Endothelial cell of umbilical vein (primary cell): ENCODE results near the gene GLRA2. TPM values are rescaled to one million over a fixed set of nuclear protein-coding genes. Genes with fewer than 3 reads are reported as not detected.

ENCODE experiments used
- BruUV-seq: library from RNA; stranded (reverse); fragments of 400-500 nt; replicated peaks from 2 replicates; lab custom pipeline; 2021; lab: Mats Ljungman, UMichigan
- CTCF ChIA-PET: fragments of 300-600, 350-600 bp; sonication (Branson Sonifier 250); formaldehyde crosslinking; loops from one replicate; lab custom pipeline; 2021; ENCODE audit warnings: antibody characterized with exemption, inconsistent platforms; lab: Charles Lee
- POLR2A ChIA-PET: fragments of 300-600, 350-600 bp; sonication (Branson Sonifier 250); formaldehyde crosslinking; loops from one replicate; lab custom pipeline; 2021; ENCODE audit warnings: antibody characterized with exemption, inconsistent platforms; lab: Charles Lee
- DNase-seq: peaks from one replicate; pipeline ENCODE4 v3.0.0-alpha.2; 2011; ENCODE audit warnings: low read depth, low spot score
- FAIRE-seq: peaks from 2 replicates; lab custom pipeline; 2011; peaks lifted over from hg19 to GRCh38; lab: Jason Lieb, UNC
- H2AFZ ChIP-seq: 2 replicates; pipeline ENCODE4 v1.6.0; 2012; ENCODE audit warnings: low read depth, low read length, control low read depth, inconsistent platforms
- H3K27ac ChIP-seq: 2 replicates; pipeline ENCODE4 v1.5.1; 2011; ENCODE audit warnings: low read depth, mild to moderate bottlenecking, control low read depth, low read length, moderate library complexity; ENCODE audit not compliant: insufficient read depth
- H3K27me3 ChIP-seq, 2 experiments: 2 replicates each; pipeline versions ENCODE4 v1.6.0 to v1.6.1; 2011; ENCODE audit warnings: low read length in 2 of 2, mixed read lengths in 1 of 2; ENCODE audit not compliant: control insufficient read depth in 2 of 2, insufficient read depth in 2 of 2
- H3K36me3 ChIP-seq, 2 experiments: 2 replicates in 1 of 2; 3 replicates in 1 of 2; pipeline ENCODE4 v1.5.1; 2011; ENCODE audit warnings: low read length in 2 of 2, mild to moderate bottlenecking in 1 of 2, moderate library complexity in 1 of 2; ENCODE audit not compliant: control insufficient read depth in 2 of 2, insufficient read depth in 2 of 2; ENCODE audit errors: extremely low read depth in 1 of 2
- H3K4me1 ChIP-seq: 3 replicates; pipeline ENCODE4 v1.5.1; 2011; ENCODE audit warnings: mild to moderate bottlenecking, low read length; ENCODE audit not compliant: control insufficient read depth, insufficient read depth; ENCODE audit errors: extremely low read depth
- H3K4me2 ChIP-seq: 2 replicates; pipeline ENCODE4 v1.6.1; 2011; ENCODE audit warnings: low read length, control low read depth, mixed read lengths; ENCODE audit not compliant: insufficient read depth
- H3K4me3 ChIP-seq, 3 experiments: fragments of 200-600 bp in 1 of 3; sonication (generic), shearing (Covaris generic) in 1 of 3; replicated peaks in 1 of 3; 2 replicates each; pipeline ENCODE4 v1.5.1; 2011 to 2016; ENCODE audit warnings: control low read depth in 3 of 3, low read length in 3 of 3, mild to moderate bottlenecking in 2 of 3, inconsistent platforms in 1 of 3, low read depth in 1 of 3, moderate library complexity in 1 of 3; ENCODE audit not compliant: insufficient read depth in 1 of 3
- H3K79me2 ChIP-seq: 2 replicates; pipeline ENCODE4 v1.6.0; 2012; ENCODE audit warnings: low read length, inconsistent platforms; ENCODE audit not compliant: control insufficient read depth, insufficient read depth
- H3K9ac ChIP-seq: replicated peaks from 2 replicates; pipeline ENCODE3; 2011; ENCODE audit warnings: low read length, control low read depth; ENCODE audit not compliant: insufficient read depth; ENCODE audit errors: extremely low read depth
- H3K9me1 ChIP-seq: replicated peaks from 3 replicates; pipeline ENCODE4 v1.6.0; 2011; ENCODE audit warnings: mild to moderate bottlenecking, low read length; ENCODE audit not compliant: control insufficient read depth, insufficient read depth; ENCODE audit errors: extremely low read depth
- H3K9me3 ChIP-seq: replicated peaks from 2 replicates; pipeline ENCODE4 v1.5.1; 2012; ENCODE audit warnings: low read length, inconsistent platforms; ENCODE audit not compliant: control insufficient read depth, insufficient read depth
- H4K20me1 ChIP-seq: replicated peaks from 2 replicates; pipeline ENCODE3; 2011; ENCODE audit warnings: mild to moderate bottlenecking, low read length; ENCODE audit not compliant: control insufficient read depth, insufficient read depth; ENCODE audit errors: extremely low read depth
- EZH2 ChIP-seq: IDR thresholded peaks from 2 replicates; pipeline ENCODE4 v1.6.1; 2012; ENCODE audit warnings: borderline replicate concordance, low read depth, mild to moderate bottlenecking, moderate library complexity, low read length, inconsistent platforms; ENCODE audit not compliant: severe bottlenecking
- FOS ChIP-seq: IDR thresholded peaks from 2 replicates; pipeline ENCODE4 v1.6.1; 2011; ENCODE audit warnings: mild to moderate bottlenecking, low read length, moderate library complexity, borderline replicate concordance; ENCODE audit not compliant: insufficient read depth
- GATA2 ChIP-seq: IDR thresholded peaks from 2 replicates; pipeline ENCODE4 v1.7.0; 2011; ENCODE audit warnings: low read depth, mild to moderate bottlenecking, moderate library complexity, mixed read lengths, low read length; ENCODE audit not compliant: insufficient read length, insufficient read depth
- JUN ChIP-seq: IDR thresholded peaks from 2 replicates; pipeline ENCODE4 v1.6.1; 2011; ENCODE audit warnings: borderline replicate concordance, low read depth; ENCODE audit not compliant: insufficient read length, insufficient read depth
- MYC ChIP-seq: IDR thresholded peaks from one replicate; pipeline ENCODE4 v1.6.1; 2011; ENCODE audit warnings: mild to moderate bottlenecking, low read depth, low read length
- POLR2A ChIP-seq: IDR thresholded peaks from 2 replicates; pipeline ENCODE4 v1.6.1; 2012; ENCODE audit warnings: low read depth, mild to moderate bottlenecking, control low read depth, low read length
- POLR2AphosphoS5 ChIP-seq: IDR thresholded peaks from 2 replicates; pipeline ENCODE4 v1.6.1; 2012; ENCODE audit warnings: low read depth, mild to moderate bottlenecking, control low read depth, low read length, moderate library complexity; ENCODE audit not compliant: insufficient read depth
- dilution Hi-C: fragments of 300-500 bp; cut with MboI; formaldehyde crosslinking; loops from one replicate; pipeline ENCODE4 v1.15.0; 2019; ENCODE audit warnings: low sequenced_read_pairs; ENCODE audit not compliant: extremely low pct_ligation_motif_present
- intact Hi-C: fragments of 100-400 bp; cut with micrococcal nuclease; formaldehyde crosslinking; loops from one replicate; pipeline ENCODE4 v1.10.0; 2022
- polyA plus RNA-seq, 4 experiments: library from polyadenylated mRNA; depleted of rRNA in 3 of 4; stranded (reverse) in 3 of 4; unstranded in 1 of 4; fragments of >200 nt; gene quantifications; 2 replicates each; pipeline versions ENCODE4 v1.2.1 to v1.2.3, GENCODE V29; 2011 to 2012; ENCODE audit warnings: missing spikeins in 1 of 4
- total RNA-seq: library from RNA; stranded (reverse); gene quantifications from 2 replicates; pipeline ENCODE4 v1.2.3, GENCODE V29; 2021
- TF ChIP-seq, protein P1 (sequence below), 2 donors: IDR thresholded peaks; 1 replicate in 1 of 2; 2 replicates in 1 of 2; pipeline ENCODE4 v1.5.1; 2011; ENCODE audit warnings: low read length in 2 of 2, mild to moderate bottlenecking in 2 of 2, moderate library complexity in 2 of 2, control low read depth in 1 of 2, inconsistent platforms in 1 of 2, low read depth in 1 of 2; ENCODE audit not compliant: insufficient read depth in 1 of 2; ENCODE audit errors: extremely low read depth in 1 of 2
- TF ChIP-seq, protein P2 (sequence below): IDR thresholded peaks from 2 replicates; pipeline ENCODE4 v1.6.1; 2011; ENCODE audit not compliant: insufficient read depth, insufficient read length

Gene GLRA2
- total and polyA plus RNA-seq, 2 donors (not counting 3 experiments of a cell fraction or from before 2014, with no cell fraction given), result not detected

- no peaks in the 10 kb centered on the region for H3K79me2 ChIP-seq
- H4K20me1 ChIP-seq, result no peaks in the 10 kb centered on the region
- no peaks in the 10 kb centered on the region for H3K36me3 ChIP-seq
- TF ChIP-seq FOS (no peak), POLR2A (no peak), MYC (no peak), POLR2AphosphoS5 (no peak), GATA2 (no peak), JUN (no peak), EZH2 (no peak)
- TF ChIP-seq, protein P1, sequence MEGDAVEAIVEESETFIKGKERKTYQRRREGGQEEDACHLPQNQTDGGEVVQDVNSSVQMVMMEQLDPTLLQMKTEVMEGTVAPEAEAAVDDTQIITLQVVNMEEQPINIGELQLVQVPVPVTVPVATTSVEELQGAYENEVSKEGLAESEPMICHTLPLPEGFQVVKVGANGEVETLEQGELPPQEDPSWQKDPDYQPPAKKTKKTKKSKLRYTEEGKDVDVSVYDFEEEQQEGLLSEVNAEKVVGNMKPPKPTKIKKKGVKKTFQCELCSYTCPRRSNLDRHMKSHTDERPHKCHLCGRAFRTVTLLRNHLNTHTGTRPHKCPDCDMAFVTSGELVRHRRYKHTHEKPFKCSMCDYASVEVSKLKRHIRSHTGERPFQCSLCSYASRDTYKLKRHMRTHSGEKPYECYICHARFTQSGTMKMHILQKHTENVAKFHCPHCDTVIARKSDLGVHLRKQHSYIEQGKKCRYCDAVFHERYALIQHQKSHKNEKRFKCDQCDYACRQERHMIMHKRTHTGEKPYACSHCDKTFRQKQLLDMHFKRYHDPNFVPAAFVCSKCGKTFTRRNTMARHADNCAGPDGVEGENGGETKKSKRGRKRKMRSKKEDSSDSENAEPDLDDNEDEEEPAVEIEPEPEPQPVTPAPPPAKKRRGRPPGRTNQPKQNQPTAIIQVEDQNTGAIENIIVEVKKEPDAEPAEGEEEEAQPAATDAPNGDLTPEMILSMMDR (IDR thresholded peaks at IDR 0.05; ENCODE audit: extremely low read depth in 1 of 2, insufficient read depth in 1 of 2, low read depth in 1 of 2, low read length in 2 of 2), result no peak
- TF ChIP-seq, protein P2, sequence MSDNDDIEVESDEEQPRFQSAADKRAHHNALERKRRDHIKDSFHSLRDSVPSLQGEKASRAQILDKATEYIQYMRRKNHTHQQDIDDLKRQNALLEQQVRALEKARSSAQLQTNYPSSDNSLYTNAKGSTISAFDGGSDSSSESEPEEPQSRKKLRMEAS, result no peak
- no peaks in the 10 kb centered on the region for H3K9me3 ChIP-seq
- no peaks in the 10 kb centered on the region for H3K4me1 ChIP-seq
- no peak overlapping the region for H3K27ac ChIP-seq
- no peaks in the 10 kb centered on the region for H3K9me1 ChIP-seq
- ChIA-PET POLR2A (no interaction called here), CTCF (interaction anchor here (0.9 kb wide), 1 partner anchor 18 kb away, joined by 3 read pairs; no protein-coding TSS in a partner anchor)
- intact Hi-C loops (no loop called here), dilution Hi-C loops (no loop called here)
- FAIRE-seq (no peak), DNase-seq (no peak)
- no peaks in the 10 kb centered on the region for H3K27me3 ChIP-seq
- no peak overlapping the region for H3K4me3 ChIP-seq
- no peak overlapping the region for H3K9ac ChIP-seq
- BruUV-seq, result no TSS peak
- H3K4me2 ChIP-seq, result no peak overlapping the region
- no peak overlapping the region for H2AFZ ChIP-seq
Measured at GRCh38 chrX:14700982-14701381, 171.6 kb downstream of the GLRA2 start.
